Osteocyte (in vitro differentiated cells): Measurements from ENCODE around the gene FMN2. TPM values are rescaled to one million over a fixed set of nuclear protein-coding genes. Genes with fewer than 3 reads are reported as not detected.

Source experiments
- DNase-seq: peaks from one replicate; pipeline ENCODE4 v3.0.0; 2021; ENCODE audit warnings: mixed read lengths; ENCODE audit not compliant: unreplicated experiment; ENCODE audit errors: extremely low spot score
- H3K27ac Mint-ChIP-seq: one replicate; pipeline ENCODE4 v1.8.0; 2021; ENCODE audit warnings: mild to moderate bottlenecking, mixed read lengths; ENCODE audit not compliant: unreplicated experiment
- H3K27me3 Mint-ChIP-seq: one replicate; pipeline ENCODE4 v1.8.0; 2021; ENCODE audit warnings: mixed read lengths; ENCODE audit not compliant: unreplicated experiment
- H3K36me3 Mint-ChIP-seq: one replicate; pipeline ENCODE4 v1.8.0; 2021; ENCODE audit warnings: mixed read lengths; ENCODE audit not compliant: unreplicated experiment
- H3K4me1 Mint-ChIP-seq: one replicate; pipeline ENCODE4 v1.8.0; 2021; ENCODE audit warnings: mixed read lengths; ENCODE audit not compliant: unreplicated experiment
- H3K4me3 Mint-ChIP-seq: one replicate; pipeline ENCODE4 v1.8.0; 2021; ENCODE audit warnings: mild to moderate bottlenecking, moderate library complexity, mixed read lengths; ENCODE audit not compliant: unreplicated experiment
- H3K9me3 Mint-ChIP-seq: one replicate; pipeline ENCODE4 v1.8.0; 2021; ENCODE audit warnings: mixed read lengths; ENCODE audit not compliant: unreplicated experiment
- CTCF ChIP-seq: fragments of 200-600 bp; sonication (generic); IDR thresholded peaks from 2 replicates; pipeline ENCODE4 v1.5.0; 2021; ENCODE audit warnings: antibody characterized with exemption, mild to moderate bottlenecking, moderate library complexity
- total RNA-seq: library from RNA; stranded (reverse); gene quantifications from 2 replicates; pipeline ENCODE4 v1.2.1, GENCODE V29; 2021

Gene FMN2
- total RNA-seq, 1 donor from 2014 or later: 8.6 TPM

DNA sequence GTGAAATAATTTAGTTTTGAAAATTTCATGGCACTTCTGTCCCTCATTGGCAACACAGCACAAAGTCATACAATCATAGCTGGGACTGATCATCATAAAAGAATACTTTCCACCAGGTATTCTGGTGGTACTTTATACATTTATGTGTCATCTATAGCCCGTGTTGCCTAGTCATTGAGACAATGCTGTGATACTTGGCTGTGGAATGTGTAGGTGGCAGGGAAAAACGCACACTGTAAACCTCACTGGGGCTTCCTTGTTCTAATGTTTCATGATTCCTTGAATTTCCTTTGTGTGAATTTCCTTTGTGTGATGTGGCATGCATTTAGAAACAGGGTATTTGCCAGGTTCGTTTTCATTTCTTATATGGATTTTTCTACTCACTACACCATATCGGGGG, 118.3 kb downstream of the FMN2 start:
- DNase-seq: no peak

GRCh38 chr1:240212556-240212955, 120.9 kb downstream of the FMN2 start:
- H3K9me3 Mint-ChIP-seq: no peaks in the 10 kb centered on the region
- no peak overlapping the region for H3K27ac Mint-ChIP-seq
- no peak for DNase-seq
- no peak overlapping the region for H3K4me3 Mint-ChIP-seq
- H3K27me3 Mint-ChIP-seq: no peaks in the 10 kb centered on the region
- no peaks in the 10 kb centered on the region for H3K36me3 Mint-ChIP-seq
- H3K4me1 Mint-ChIP-seq: peaks cover 13% of the 10 kb centered on the region
- no peak for TF ChIP-seq CTCF

More for the DNA sequence above, 118.3 kb downstream of the FMN2 start:
- no peaks in the 10 kb centered on the region for H3K27me3 Mint-ChIP-seq
- peaks cover 10% of the 10 kb centered on the region for H3K4me1 Mint-ChIP-seq
- H3K27ac Mint-ChIP-seq: no peak overlapping the region
- H3K9me3 Mint-ChIP-seq: no peaks in the 10 kb centered on the region
- H3K4me3 Mint-ChIP-seq: no peak overlapping the region
- peaks cover 3% of the 10 kb centered on the region for H3K36me3 Mint-ChIP-seq
- TF ChIP-seq CTCF: no peak

DNA sequence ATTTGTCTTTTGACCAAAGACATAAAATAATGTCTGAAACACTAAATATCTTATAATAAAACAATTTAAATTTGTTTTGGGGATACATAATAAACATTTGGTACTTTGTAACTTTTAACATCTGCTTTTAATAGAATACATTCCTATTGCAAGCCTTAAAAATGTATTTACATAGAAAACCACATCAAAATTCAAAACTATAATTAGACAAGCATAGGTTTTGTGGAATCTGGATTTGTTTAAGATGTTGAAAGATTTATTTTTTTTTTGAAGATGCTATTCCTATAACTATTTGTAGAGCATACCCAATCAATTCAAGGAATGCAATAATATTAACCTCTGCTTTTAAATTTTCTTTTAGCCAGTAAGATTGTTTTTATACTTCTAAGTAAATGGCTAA, 125.7 kb downstream of the FMN2 start:
- peaks cover 3% of the 10 kb centered on the region for H3K9me3 Mint-ChIP-seq
- H3K27ac Mint-ChIP-seq: no peak overlapping the region
- H3K4me3 Mint-ChIP-seq: no peak overlapping the region
- H3K27me3 Mint-ChIP-seq: no peaks in the 10 kb centered on the region
- H3K36me3 Mint-ChIP-seq: peaks cover 6% of the 10 kb centered on the region
- no peak for TF ChIP-seq CTCF
- peaks cover 5% of the 10 kb centered on the region for H3K4me1 Mint-ChIP-seq
- DNase-seq: no peak

DNA sequence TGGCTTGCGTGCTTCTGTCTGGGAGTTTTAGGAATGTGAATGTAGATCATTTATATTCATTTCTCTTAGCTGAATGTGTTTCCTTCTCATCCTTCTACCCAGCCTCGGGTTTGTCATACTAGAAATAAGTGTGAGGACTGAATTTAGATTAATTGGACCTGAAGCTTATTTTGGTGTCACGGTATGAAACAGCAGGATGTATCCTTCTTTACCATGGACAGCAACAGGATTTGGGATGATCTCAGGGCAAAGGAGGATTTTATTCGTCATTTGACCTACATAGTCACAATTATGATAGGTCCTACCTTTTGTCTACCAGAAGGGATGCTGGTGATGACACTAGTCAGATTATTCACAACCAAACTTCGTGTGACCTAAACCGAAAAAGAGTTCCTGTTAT, 127.4 kb downstream of the FMN2 start:
- Mint-ChIP-seq H3K9me3 (peaks cover 11% of the 10 kb centered on the region), H3K4me3 (no peak overlapping the region), H3K36me3 (peaks cover 21% of the 10 kb centered on the region), H3K27ac (no peak overlapping the region), H3K27me3 (no peaks in the 10 kb centered on the region), H3K4me1 (peaks cover 5% of the 10 kb centered on the region)
- DNase-seq: no peak
- no peak for TF ChIP-seq CTCF

- Mint-ChIP-seq H3K4me1 (no peaks in the 10 kb centered on the region), H3K27ac (no peak overlapping the region), H3K4me3 (no peak overlapping the region), H3K27me3 (no peaks in the 10 kb centered on the region), H3K36me3 (peaks cover 38% of the 10 kb centered on the region), H3K9me3 (peaks cover 36% of the 10 kb centered on the region)
- no peak for DNase-seq
- no peak for TF ChIP-seq CTCF
Observed at GRCh38 chr1:240226102-240226501, 134.4 kb downstream of the FMN2 start.
